Gastrocnemius medialis (tissue), 4 donors: ENCODE results near the gene SELENOF.

Experiments
- CTCF ChIP-seq, 5 experiments: fragments of 450-650 bp in 3 of 5; fragments of 200-600 bp in 2 of 5; sonication (generic) in 2 of 5; IDR thresholded peaks in 4 of 5; conservative IDR thresholded peaks in 1 of 5; 1 replicate in 4 of 5; 2 replicates in 1 of 5; pipeline ENCODE4 v1.5.1; 2016 to 2019; ENCODE audit warnings: antibody characterized with exemption in 5 of 5, mild to moderate bottlenecking in 3 of 5, moderate library complexity in 3 of 5
- POLR2A ChIP-seq, 2 donors: fragments of 450-650 bp; IDR thresholded peaks; one replicate each; pipeline ENCODE4 v1.6.1; 2017; ENCODE audit warnings: antibody characterized with exemption in 2 of 2, mild to moderate bottlenecking in 2 of 2, moderate library complexity in 2 of 2

- no peak for TF ChIP-seq CTCF (IDR thresholded peaks at IDR 0.05 in 4 of 5, conservative IDR thresholded peaks at IDR 0.05 in 1 of 5)
- TF ChIP-seq POLR2A (IDR thresholded peaks at IDR 0.05): peak in 1 of 2 donors; percentile 67
Observed at GRCh38 chr1:86914601-86914997, 673 bp upstream of the SELENOF start, which contains the start of gene HS2ST1.
